Suppressor macrophage treated with lipopolysaccharide for 4 hours (primary cell): ENCODE measurements around the gene PDE7B.

Source experiments
- DNase-seq: peaks from one replicate; pipeline ENCODE4 v3.0.0-alpha.2; 2020

Gene PDE7B

DNA sequence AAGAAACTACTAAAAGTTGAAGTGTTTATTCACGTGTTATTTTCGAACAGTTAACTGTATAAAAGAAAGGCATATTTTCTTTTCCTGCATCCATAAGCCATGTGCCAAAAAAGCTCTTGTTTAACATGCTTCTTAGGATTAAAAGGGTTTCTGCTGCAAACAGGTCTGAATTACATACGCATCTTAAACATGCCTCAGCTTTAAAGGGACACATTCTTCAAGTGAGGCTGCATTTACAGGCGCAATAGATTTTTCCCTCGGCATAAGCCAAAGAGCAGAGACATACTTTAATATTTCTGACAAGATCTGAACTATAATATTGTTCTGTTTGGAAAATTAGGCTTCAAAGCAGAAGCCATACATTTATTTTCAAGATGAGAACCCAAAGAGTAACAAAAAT lies 39.4 kb downstream of the PDE7B start:
- DNase-seq = no peak

DNA sequence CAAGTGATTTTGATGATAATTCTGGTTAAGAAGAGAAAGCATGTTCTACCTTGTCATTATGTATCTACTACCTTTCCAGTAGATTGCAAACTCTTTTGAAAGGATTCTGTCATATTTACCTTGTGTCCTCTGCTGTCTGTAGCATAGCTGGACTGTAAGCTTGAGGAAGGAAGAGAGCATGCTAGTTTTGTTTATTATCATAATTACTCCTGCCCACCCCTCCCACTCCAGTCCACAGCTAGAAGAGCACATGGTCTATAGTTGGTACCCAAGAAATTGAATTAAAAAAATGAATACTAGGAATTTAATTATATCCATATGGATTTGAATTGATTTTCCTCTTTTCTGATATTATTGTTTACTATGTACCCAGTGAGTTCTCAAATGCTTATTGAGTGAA lies 40.2 kb downstream of the PDE7B start:
- no peak for DNase-seq

GRCh38 chr6:135895231-135895911 lies 43.9 kb downstream of the PDE7B start:
- DNase-seq = no peak

GRCh38 chr6:135897087-135897486 lies 45.6 kb downstream of the PDE7B start:
- DNase-seq = no peak

DNA sequence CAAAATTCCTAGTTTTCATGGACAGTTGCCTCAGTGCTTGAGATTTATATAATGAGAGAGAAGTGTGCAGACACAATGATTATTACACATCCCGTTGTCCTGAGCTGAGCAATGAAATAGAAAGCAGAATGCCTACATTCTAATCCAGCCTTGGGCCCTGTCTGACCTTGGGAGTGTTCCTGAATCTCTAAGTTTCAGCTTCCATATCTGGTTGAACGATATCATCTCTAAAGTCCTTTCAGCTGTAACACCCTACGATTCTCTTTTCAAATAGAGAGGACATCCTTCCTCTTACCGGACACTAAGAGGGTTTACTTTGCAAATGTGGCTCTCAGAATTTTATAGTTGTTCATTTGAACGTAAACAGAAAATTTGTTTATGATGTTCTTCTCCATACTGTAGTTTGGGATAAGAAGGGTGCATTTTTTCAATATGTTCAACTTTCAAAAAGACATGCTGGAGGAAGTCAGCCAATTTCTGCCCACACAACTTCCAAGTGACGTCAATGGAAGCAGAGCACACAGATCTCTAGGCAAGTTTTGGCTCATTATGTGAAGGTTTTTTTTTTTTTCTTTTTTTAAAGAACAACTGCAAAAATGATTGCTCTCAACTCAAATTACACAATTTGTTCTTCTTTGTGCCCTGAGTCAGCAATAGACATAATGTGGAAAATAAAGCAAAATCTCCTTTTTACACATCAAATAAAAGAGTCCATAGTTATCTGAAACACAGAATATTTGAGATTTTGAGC lies 50.4 kb downstream of the PDE7B start:
- peak; percentile 19 for DNase-seq

DNA sequence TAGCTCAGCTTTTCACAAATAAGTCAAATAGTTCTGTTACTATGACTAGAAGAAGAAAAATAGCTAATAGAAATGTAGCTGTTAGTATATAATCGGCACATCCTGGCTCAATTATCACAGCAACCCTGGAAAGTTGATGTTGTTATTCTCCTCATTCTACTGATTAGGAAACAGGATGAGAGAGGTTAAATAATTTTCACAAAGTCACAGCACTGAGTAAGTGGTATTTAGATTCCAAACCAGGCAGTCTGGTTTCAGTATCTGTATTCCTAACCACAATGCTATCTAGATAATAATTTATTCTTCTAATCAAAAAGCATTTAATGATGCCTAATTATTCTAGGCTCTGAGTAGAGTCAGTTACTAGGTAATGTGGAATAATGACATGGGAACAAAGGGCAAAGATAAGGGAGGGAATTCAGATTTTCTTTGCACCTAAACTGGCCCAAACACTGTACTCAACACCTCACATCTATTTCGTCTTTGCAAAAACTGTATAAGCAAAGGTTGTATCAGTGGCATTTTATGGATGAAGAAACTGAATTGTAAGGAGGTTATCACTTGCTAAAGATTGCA lies 51.3 kb downstream of the PDE7B start:
- DNase-seq = no peak

DNA sequence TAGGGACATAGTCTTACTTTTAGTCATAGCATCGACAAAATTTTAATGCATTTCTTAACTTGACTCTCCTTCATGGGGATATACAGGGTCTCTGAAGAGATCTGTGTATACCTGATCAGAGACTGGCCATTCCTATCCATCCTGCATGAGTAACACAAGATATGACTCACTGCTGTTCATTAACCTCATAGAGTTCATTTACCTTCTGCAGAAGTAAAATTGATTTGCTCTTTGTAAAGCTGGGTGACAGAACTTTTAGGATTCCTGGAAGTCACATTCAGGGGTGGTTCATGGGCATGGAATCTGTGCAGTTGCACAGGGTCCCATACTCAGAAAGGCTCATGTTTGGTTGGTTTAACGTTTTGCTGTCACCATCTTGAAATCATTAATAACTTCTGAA lies 53.2 kb downstream of the PDE7B start:
- no peak for DNase-seq

DNA sequence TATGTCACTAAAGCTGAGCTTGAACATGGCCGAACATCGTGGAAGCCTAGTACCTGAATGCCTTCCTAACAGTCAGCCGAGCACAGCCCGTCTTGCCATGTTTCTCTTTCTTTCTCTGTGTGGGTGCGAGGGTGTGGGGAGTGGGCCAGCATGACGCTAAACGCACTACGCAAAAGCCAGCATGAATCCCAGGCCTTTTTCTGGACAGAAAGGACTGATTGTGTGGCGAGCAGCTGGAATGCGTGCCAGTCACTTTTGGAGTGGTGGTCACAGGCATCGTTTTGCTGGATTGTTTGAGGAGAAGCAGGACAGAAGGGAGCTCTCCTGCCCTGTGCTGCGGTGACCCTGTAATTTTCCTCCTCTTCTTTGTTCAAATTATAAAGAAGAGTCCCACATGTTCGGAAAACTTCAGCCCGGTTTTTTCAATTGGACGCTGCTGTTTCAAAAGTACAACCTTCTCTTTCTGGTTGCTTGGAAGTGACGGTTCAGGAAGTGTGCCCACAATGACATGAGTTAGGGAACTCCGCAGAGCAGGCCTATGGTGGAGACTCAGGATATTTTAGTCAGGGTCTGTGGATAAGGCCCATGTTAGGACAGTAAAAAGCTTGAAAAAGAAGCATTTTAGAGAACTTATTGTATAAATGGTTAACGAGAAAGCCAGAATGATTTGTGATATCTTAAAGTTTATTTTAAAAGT lies 54.3 kb downstream of the PDE7B start:
- DNase-seq = no peak

DNA sequence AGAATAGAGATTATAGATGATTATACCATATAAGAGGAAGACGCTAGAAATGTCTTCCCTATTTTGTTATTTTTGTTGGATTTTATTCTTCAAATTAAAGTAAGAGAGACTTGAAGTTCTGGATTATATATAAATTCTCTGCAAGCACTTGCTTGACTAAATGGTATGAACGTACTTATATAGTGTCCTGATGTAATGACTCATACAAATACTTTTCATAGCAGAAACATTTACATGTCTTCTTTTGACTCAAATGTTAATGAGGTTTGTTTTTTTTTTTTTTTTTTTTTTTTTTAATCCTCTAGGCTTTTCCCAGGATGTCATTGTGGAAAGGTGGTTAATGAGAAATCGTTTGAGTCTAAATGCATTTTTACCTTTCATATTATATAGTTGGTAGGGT lies 55.0 kb downstream of the PDE7B start:
- no peak for DNase-seq

DNA sequence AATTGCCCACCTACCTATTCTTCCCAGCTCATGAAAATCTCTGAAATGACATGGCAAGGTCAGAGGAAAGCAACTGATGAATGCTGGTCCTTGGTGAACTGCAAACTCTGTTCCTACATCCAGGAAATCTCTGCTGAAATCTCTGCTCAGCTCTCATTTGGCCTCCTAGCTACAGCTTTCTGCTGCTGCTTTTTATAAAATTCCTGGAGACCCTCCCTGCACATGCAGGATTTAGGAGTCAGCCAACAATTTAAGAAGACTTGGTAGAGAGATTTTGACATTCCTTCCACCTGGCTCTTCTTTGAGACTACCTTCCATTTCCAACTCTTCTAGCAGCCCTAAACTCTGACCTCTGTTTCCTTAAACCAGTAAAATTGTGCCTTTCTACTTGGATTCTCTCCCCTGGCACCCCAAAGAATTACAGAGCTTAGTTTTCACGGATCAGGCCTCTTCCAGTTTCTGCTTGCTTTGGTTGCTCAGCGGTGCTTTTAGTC lies 55.5 kb downstream of the PDE7B start:
- DNase-seq = no peak

DNA sequence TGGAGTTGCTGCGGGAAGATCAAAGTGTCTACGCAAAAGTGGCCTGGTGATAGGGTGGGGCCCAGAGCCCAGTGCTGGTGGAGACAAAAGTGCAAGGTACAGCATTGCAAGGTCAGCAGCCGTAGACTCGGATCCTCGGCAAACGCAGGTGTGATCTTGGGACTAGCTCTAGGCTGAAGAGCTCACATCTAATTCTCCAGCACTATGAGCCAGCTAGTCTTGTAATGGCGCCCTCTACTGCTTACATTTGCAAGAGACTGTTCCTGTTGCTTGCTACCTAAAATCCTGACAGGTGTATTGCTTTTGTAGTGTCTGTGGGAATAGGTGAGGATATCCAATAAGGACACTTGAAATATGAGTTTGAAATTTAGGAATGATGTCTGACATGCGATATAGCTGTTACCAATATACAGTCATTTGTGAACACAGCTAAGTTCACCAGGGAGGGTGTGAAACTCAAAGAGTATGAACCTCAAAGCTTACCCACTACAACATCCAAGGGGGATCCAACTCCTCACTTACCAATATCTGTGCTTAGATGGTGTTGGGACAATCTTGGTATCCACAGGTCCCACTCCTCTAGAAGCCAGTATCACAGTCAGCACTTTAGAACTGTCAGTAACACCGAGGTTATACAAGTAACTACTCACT lies 58.4 kb downstream of the PDE7B start:
- peak; percentile 64 for DNase-seq

DNA sequence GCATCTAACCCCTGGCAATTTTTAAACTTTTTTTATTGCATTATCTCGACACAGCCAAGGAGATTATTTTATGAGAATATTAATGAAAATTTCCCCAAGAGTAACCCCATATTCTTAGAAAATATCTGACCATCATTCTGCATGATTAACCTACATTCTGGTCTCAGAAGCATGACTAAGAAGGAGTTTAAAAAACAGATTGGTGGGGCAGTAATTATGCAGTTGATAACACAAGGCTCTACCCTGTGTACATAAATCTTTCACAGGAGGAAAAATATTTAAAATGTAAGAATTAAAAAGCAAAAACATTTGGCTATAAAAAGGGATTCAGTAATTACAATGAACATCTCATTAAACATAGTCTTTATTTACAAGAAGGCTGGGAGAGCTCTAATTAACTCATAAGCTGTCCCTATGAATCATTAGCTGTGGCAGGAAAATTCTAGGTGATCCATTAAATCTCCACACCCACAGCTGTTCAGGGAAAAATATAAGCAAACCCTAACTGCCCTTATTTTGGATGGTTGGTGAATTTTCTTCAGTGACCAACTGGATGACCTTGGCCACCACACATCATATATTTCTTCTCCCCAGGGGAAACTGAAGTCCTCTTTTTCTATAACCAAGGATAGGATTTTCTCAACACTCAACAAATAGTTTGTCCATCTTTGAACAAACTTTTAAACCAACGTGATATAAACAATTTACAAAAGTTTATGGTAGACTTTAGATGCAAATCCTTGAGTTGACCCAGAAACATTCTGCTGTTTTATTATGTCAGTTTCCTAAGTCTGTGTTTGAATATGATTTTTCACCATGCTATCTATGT lies 59.5 kb downstream of the PDE7B start:
- no peak for DNase-seq

DNA sequence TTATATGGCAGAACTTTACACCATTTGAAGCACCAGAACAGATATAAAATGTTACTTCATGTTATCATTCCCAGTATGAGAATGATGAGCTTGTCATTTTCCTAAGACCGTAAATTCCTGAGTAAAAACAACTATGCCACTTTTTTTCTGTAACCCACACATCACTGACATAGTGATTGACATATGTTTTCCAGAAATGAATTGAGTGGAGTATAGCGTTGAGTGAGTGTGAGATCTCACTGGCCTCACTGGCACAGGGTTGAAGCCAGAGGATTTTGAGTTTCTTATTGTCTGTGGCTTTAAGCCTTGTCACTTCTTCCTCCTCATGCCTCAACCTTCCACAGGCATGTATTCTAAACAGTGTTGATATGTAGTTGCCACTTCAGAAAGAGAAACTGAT lies 62.3 kb downstream of the PDE7B start:
- DNase-seq = no peak

GRCh38 chr6:135919026-135919425 lies 67.5 kb downstream of the PDE7B start:
- no peak for DNase-seq

GRCh38 chr6:135920689-135921088 lies 69.2 kb downstream of the PDE7B start:
- no peak for DNase-seq

DNA sequence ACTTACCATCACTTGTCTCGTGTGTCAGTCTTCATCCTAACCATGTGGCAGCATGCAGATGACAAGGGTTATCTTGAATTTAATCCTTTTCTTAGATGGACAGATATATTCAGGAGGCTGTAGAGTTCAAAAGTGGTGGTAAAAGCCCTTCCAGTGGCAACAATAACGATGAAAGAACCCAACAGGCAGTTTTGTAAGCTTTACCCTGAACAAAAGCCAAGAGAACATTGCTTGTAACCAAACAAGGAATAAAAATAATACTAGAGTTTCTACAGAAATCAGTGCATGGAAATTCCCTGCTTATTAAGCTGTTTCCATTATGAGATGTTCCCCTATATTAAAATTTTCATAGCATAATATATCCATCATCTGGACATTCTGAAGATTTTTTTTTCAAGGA lies 69.7 kb downstream of the PDE7B start:
- no peak for DNase-seq

- DNase-seq = peak; percentile 47
Observed at GRCh38 chr6:135922174-135922573, 70.7 kb downstream of the PDE7B start.

- no peak for DNase-seq
Observed at GRCh38 chr6:135922746-135923145, 71.2 kb downstream of the PDE7B start.

GRCh38 chr6:135932651-135933050 lies 81.2 kb downstream of the PDE7B start:
- DNase-seq = no peak

DNA sequence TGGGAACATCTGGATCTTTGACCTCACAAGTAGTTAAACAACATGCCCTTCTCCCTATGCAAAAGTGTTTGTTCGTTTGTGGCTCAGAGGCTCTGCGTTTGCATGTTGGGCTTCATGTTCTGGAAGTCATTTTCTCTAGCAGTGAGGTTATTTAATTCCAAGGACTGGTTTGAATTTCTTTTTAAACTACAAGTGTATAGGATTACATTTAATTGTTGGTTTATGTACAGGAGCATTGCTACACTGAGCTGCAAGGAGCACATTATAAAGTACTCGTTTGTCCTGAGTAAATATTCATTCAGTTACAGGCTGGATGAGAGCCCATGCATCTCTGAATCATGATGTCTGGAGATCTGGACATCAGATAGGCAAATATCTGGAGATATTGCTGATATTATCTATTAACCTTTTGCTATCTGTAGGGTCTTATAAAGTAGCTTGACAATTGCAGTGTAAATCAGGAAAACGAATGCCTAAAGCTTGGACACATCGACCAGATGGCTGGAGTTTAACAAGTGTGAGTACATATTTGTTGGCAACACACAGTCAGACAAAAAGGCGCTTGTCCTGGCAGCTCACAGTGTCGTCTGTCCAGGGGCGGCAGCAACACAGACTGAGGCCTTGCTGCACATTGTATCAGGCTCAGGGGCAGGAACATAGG lies 84.6 kb downstream of the PDE7B start:
- no peak for DNase-seq

GRCh38 chr6:135936606-135937005 lies 85.1 kb downstream of the PDE7B start:
- DNase-seq = no peak

DNA sequence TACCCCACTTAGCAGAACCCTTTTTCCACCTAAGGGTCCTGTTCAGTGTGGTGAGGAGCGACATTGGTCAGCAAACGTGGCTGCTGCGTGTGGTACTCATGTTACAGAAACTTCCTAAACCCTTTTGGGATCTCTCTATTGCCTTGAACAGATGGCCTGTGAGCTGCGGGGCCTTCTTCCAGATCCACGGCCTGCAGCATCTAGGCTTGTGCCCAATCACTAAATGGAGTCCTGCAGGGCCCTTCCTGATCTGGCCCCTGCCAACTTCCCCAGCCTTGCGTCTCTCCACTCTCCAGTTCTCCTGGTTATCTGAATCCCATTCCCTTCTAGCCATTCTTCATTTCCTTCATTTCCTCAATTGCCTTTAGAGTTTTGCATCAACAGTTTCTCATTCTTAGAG lies 85.6 kb downstream of the PDE7B start:
- no peak for DNase-seq
